NB4 (cell line): Measurements from ENCODE around the gene PHB1.

Source experiments
- MAX ChIP-seq: IDR thresholded peaks from 2 replicates; pipeline ENCODE4 v1.6.1; 2011; ENCODE audit warnings: low read depth, low read length
- TF ChIP-seq, protein P1 (sequence below): IDR thresholded peaks from one replicate; pipeline ENCODE4 v1.5.1; 2012; ENCODE audit warnings: low read depth, low read length

DNA sequence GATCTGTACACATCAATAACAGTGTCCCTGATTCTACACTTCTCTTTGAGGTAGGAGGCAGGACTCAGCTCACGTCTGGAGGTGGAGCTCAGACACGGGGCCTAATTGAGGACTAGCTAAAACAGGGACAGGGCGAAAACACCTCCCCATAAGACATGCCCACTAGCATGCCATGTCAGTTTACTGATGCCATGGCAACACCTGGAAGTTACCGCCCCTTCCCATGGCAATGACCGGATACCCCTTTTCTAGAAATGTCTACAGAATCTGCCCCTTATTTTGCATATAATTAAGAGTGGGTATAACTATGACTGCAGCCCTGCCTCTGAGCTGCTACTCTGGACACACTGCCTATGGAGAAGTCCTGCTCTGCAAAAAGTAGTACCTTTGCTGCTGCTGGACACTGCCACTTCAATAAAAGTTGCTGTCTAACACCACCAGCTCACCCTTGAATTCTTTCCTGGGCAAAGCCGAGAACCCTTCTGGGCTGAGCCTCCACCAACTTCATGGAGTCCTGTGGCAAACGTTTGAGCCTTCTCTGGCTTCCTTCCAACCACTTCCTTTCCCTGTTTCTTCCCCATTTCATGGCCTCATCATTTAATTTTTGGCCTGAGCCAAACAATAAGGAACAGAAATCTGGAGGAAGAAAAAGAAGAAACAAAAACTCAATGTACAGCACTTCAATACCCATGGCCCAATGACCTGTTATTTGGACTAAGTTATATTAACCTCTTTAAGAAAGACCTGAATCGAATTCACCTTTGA is 21.0 kb downstream of the PHB1 start:
- TF ChIP-seq, protein P1, sequence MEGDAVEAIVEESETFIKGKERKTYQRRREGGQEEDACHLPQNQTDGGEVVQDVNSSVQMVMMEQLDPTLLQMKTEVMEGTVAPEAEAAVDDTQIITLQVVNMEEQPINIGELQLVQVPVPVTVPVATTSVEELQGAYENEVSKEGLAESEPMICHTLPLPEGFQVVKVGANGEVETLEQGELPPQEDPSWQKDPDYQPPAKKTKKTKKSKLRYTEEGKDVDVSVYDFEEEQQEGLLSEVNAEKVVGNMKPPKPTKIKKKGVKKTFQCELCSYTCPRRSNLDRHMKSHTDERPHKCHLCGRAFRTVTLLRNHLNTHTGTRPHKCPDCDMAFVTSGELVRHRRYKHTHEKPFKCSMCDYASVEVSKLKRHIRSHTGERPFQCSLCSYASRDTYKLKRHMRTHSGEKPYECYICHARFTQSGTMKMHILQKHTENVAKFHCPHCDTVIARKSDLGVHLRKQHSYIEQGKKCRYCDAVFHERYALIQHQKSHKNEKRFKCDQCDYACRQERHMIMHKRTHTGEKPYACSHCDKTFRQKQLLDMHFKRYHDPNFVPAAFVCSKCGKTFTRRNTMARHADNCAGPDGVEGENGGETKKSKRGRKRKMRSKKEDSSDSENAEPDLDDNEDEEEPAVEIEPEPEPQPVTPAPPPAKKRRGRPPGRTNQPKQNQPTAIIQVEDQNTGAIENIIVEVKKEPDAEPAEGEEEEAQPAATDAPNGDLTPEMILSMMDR = no peak
- no peak for TF ChIP-seq MAX
